HL-60 (cell line): ENCODE results near the gene MTFR1L.

ENCODE experiments used
- DNase-seq, 2 experiments: peaks; one replicate each; pipeline ENCODE4 v3.0.0-alpha.2; 2010 to 2020; ENCODE audit warnings: low read depth in 1 of 2, low spot score in 1 of 2
- H3K27ac ChIP-seq: fragments of 250-450 bp; sonication (Bioruptor Pico); replicated peaks from 2 replicates; pipeline ENCODE4 v1.5.1; 2020; ENCODE audit warnings: mild to moderate bottlenecking, moderate library complexity
- H3K27me3 ChIP-seq: fragments of 250-450 bp; sonication (Bioruptor Pico); 2 replicates; pipeline ENCODE4 v1.5.1; 2021; ENCODE audit warnings: mild to moderate bottlenecking, moderate library complexity; ENCODE audit not compliant: insufficient read depth, poor library complexity, severe bottlenecking
- H3K4me3 ChIP-seq: replicated peaks from 2 replicates; pipeline ENCODE4 v1.5.1; 2011; ENCODE audit warnings: mild to moderate bottlenecking, control low read depth, low read length; ENCODE audit not compliant: insufficient read depth
- CTCF ChIP-seq: IDR thresholded peaks from one replicate; pipeline ENCODE4 v1.5.1; 2011; ENCODE audit warnings: low read length, control low read depth, inconsistent platforms; ENCODE audit not compliant: insufficient read depth
- GABPA ChIP-seq: IDR thresholded peaks from 2 replicates; pipeline ENCODE4 v1.6.1; 2012; ENCODE audit warnings: low read depth
- POLR2AphosphoS5 ChIP-seq: IDR thresholded peaks from 2 replicates; pipeline ENCODE4 v1.6.1; 2012; ENCODE audit warnings: low read depth
- REST ChIP-seq: IDR thresholded peaks from 2 replicates; pipeline ENCODE4 v1.6.1; 2012; ENCODE audit warnings: low read depth; ENCODE audit not compliant: insufficient replicate concordance
- SPI1 ChIP-seq: IDR thresholded peaks from 2 replicates; pipeline ENCODE4 v1.6.1; 2012; ENCODE audit warnings: low read depth, mild to moderate bottlenecking, borderline replicate concordance

The MTFR1L gene

GRCh38 chr1:25779894-25780293 is 39.9 kb upstream of the MTFR1L start:
- Histone ChIP-seq H3K27ac (no peak overlapping the region), H3K27me3 (no peaks in the 10 kb centered on the region), H3K4me3 (no peak overlapping the region)
- TF ChIP-seq SPI1 (no peak), GABPA (no peak), POLR2AphosphoS5 (no peak), CTCF (no peak), REST (no peak)
- DNase-seq = no peak

DNA sequence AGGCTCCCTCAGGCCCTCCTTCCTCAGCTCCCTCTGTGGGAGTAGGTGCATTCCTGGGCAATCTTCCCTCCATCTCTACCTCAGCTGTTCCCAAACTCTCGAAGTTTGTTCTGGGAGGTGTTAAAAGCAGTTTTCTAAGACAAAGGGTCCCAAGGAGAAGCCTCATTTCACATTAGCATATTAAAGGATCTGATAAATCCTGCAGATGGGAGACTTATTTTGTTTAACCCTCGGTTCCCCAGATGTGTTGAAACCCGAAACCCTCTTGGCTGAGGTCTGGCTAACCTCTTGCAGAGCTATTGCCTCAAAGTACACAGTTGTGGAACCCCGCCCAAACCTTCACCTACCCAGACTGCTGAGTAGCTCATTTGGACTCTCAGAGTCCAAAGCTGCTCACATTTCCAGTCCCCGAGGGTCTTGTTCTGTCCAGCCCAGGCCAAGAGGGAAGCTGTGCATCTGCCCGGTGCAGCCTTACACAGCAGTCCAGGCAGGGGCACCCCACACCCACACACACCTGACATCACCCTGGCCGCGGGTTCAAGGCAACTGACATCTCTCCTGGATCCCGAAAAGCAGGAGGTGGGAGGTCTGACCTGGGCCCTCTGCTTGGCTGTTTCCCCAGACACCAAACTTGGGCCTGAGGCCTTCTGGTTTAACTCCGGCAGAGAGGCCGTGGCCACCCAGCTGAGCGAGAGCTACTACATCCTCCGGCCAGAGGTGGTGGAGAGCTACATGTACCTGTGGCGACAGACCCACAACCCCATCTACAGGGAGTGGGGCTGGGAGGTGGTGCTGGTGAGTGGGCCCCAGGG is 39.2 kb upstream of the MTFR1L start:
- no peak overlapping the region for H3K27ac ChIP-seq
- H3K27me3 ChIP-seq = no peaks in the 10 kb centered on the region
- TF ChIP-seq POLR2AphosphoS5 (no peak), GABPA (no peak), SPI1 (no peak)
- H3K4me3 ChIP-seq = no peak overlapping the region
- no peak for DNase-seq

DNA sequence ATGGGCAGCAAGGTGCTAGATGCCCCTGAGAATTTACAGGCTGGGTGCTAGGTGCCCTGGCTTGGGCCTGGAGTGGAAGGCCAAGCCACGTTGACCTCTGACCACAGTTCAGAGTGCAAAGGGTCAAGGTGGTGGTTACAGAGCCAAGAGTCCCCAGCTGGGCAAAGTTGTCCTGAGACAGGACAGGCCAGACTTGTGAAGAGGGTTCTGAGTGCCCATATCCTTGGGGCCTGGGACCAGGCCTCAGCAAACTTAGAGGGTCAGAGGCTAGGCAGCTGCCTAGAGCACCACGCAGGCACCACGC is 38.7 kb upstream of the MTFR1L start:
- TF ChIP-seq GABPA (no peak), SPI1 (no peak)
- Histone ChIP-seq H3K27ac (no peak overlapping the region), H3K27me3 (no peaks in the 10 kb centered on the region), H3K4me3 (no peak overlapping the region)
- no peak for DNase-seq

- TF ChIP-seq SPI1 (no peak), REST (no peak), CTCF (no peak), POLR2AphosphoS5 (no peak)
- no peaks in the 10 kb centered on the region for H3K27me3 ChIP-seq
- H3K27ac ChIP-seq = no peak overlapping the region
- H3K4me3 ChIP-seq = no peak overlapping the region
- DNase-seq = no peak
Observed at GRCh38 chr1:25782608-25783201, 37.0 kb upstream of the MTFR1L start.
